Fibroblast of peridontal ligament (primary cell): Measurements from ENCODE around the gene BRD3.

ENCODE experiments used
- DNase-seq: peaks from one replicate; pipeline ENCODE4 v3.0.0-alpha.2; 2010; ENCODE audit errors: extremely low read depth

BRD3 gene

DNA sequence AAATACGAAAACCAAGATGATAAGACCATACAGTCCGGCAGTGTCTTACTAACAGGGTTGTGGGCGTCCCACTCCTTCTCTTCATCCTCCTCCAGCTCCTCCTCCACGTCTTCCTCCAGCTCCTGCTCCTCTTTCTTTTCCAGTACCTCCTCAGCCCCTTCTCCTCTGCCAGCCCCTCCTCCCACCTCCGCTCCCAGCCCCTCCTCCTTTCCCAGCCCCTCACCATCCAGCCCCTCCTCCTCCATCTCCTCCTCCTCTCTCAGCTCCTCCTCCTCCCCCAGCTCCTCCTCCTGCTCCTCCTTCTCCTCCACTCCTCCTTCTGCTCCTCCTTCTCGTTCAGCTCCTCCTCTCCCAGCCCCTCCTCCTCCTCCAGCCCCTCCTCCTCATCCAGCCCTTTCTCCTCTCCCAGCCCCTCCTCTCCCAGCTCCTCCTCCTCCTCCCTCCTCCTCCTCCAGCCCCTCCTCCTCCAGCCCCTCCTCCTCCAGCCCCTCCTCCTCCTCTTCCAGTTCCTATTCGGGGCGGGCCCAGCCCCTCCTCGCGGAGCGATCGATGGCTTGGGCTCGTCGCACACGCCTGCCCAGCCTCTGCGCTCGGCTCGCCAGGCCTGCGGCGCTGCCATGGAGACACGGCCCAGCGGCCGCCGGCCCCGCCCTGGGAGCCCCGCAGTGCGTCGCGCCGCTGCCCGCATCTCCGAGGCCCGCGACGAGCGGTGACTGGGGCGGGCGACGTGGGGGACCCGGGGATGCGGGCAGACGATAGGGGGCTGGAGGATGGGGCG is 42.8 kb downstream of the BRD3 start, which contains the start of gene BRD3OS:
Gene BRD3OS (plus strand): TSS at position 654 of the 778 bp plus-strand sequence. CDS start 1,267 bp downstream, outside the sequence.
- peak; percentile 100 for DNase-seq

DNA sequence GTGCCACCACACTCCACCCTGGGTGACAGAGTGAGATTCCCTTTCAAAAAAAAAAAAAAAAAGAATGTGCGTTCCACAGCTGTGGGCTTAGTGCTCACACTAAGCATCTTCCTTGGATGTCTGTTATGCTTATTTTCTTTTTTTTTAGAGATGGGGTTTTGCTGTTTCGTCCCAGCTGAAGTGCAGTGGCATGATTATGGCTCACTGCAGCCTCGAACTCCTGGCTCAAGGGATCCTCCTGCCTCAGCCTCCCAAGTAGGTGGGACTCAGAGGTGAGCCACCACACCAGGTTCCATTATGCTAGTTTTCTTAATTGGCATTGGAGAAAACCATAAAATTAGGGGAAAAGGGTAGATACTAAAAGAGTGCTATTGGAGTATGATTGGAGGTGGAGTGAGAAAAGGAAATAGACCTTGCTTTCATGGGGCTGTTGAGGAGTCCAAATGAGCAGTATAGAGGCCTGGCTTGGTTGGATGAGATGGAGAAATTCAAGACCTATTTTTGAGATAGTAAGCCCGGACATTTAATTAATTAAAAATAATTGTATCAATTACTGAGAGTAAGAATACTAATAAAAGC is 43.5 kb downstream of the BRD3 start:
- no peak for DNase-seq

DNA sequence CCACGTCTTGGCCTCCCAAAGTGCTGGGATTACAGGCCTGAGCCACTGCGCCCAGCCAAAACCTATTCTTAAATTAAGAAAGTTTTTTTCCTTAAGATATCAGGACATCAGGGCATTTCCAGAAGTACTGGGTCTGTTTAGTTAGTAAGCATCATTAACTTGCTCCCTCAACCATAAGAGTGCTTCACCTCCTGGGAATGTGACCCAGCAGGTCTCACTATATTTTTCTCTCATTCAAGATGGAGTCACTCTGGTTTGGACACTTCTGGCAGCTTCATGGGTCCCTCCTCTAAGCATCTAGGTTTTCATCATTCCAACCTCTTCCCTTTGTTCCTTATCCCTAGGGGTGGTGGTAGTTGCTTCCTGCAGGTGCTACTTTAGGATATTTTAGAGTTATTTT is 52.9 kb downstream of the BRD3 start:
- DNase-seq: no peak

DNA sequence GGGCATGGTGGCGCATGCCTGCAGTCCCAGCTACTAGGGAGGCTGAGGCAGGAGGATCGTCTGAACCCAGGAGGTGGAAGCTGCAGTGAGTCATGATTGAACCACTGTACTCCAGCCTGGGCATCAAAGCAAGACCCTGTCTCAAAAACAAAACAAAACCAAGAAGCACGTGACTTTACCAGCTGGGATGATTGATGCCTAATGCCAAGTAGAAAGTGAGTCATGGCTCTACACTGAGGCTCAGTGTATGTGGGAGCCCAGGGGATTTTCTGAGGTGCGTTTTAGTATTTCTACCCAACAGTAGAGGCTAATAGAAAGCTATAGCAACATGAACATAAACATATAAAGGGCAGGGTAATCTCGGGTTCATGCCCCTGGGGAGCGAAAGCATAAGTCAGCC is 56.4 kb downstream of the BRD3 start:
- DNase-seq: no peak

DNA sequence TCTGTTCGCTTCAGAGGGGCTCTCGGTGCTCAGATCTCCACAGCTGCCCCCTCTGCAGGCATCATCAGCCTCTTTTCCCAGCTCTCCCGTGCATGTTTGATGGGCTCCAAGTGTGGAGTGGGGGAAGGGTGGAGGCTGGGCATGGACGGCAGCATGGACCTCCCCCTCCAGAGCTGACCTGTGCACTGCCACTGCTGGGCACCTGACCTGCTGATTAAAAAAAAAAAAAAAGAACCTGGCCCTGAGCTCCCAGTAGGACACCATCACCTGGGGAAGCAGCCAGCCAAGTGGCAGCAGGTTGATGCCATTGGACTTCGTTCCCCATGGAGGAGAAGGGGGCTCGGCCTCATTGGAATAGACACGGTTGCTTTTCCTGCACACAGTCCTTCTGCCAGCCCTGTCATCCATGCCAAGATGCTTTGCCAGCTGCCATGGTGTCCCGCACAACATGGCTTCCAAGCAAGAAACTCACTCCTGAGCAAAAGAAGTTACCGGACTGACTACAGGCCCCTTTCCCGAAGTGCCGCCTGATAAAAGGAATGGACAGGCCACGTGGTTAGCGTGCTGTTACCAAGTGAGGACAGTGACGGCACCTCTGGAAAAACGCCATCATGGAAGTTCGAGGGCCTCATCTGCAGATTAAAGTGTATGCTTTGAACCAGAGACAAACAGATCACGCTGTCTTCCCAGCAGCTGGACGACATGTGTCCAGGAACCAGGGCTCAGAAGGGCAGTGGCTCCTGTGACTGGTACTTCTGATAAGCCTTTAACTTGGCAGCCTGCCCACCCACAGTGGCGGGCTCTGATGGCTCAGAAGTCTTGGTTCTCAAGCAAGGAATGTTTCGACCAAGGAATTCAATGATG is 57.3 kb downstream of the BRD3 start:
- DNase-seq: no peak

DNA sequence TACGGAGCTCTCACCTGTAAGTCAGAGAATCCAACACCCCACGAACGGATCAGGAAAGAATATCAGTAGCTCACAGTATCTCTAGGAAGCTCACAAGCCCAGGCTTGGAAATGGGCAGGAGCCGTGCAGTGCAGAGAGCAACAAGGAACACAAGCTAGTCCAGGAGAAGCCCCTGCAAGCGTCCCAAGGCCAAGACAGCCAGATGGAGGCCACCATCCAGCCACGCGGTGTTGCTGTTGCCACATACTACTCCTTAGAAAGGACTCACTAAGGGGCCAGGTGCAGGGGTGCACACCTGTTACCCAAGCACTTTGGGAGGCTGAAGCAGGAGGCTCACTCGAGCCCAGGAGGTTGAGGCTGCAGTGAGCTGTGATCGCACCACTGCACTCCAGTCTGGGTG is 60.3 kb downstream of the BRD3 start:
- no peak for DNase-seq

DNA sequence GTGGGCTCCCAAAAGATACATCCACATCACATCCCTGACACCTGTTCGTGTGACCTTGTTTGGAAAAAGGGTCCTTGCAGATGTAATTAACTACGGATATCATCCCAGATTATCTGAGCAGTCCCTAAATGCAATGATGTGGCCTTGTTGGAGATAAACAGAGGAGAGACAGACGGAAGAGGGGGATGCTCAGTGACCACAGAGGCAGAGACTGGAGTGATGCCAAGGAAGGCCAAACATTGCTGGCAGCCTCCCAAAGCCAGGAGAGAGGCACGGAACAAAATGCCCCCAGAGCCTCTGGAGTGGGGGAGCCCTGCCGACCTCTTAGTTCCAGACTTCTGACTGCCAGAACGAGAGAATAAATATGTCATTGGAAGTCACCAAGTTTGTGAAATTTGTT is 60.7 kb downstream of the BRD3 start:
- DNase-seq: no peak

DNA sequence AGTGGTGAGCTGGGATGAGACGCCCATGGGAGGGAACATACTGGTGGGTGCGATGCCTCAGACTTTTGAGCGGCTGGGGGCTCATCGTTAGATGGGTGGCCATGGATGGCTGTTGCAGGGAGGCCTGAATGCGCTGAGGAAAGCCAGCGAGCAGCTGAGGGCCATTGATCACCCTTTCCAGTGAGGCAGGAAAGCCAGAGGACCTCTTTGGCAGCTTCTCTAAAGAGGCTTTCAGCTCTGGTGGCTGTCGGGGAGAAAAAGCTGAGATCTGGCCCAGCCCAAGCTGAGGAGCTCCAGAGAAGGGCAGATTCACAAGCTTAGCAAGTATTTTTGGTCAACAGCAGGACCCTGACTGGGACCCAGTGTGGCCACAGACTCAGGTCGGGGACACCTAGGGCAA is 62.4 kb downstream of the BRD3 start:
- no peak for DNase-seq

DNA sequence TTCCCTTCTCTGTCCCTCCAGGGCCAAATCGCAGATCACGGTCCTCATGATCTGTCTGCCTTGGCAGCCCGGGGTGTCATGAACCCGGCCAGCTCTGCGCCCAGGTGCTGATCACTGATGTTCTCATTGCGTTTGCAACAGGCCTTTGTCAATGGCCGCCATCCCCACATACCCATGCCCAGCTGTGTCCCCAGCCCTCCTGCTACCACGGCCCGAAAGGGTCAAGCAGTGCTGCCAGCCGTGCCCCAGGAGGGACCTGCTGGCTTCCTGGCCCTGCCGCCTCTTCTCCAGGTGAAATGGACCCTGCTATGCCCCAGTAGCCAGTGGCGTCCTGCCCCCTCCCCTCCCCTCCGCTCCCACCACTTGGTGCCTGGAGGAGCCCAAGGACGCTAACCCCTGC is 62.9 kb downstream of the BRD3 start:
- DNase-seq: no peak

DNA sequence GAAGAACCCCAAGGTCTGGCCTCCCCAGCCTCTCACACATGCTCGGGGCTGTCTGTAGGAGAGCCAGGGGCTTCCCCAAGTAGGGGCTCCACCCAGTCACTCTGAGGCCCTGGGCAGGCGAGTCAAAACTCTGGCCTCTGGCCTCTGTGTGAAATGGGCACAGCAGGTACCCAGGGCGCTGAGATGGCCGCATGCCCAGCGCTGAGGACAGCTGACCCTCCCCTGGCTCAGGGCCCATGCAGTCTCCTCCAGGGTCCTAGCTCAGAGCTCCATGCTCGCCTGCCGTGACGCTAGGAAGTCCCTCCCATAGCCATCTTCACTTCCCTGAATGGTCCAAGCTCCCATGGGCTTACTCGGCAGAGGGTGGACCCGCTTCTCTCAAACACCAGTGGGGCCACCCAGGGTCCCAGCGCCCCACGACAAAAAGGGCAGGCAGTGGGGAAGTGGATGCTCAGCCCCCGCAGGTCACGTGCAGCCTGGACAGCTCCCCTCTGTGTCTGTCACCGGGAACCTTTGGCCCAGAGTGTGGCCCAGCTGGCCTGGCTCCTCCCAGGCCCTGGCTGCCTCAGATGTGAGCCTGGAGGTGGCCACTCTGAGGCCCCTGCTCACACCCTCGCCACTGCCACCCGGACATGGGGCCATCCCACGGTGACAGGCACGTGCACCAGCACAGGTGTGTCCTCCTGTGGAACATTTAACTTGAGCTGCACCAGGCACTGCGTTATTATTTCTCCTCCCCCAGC is 63.5 kb downstream of the BRD3 start:
- DNase-seq: no peak

DNA sequence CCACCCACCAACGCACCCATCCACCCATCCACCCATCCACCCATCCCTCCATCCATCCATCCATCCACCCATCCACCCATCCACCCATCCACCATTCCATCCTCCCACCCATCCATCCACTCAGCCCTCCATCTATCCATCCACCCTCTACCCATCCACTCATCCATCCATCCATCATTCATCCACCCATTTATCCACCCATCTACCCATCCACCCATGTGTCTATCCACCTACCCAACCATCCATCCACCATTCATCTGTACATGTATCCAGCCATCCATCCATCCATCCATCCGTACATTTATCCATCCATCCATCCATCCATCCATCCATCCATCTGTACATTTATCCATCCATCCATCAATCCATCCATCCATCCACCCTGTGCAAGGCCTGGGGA is 64.6 kb downstream of the BRD3 start:
- DNase-seq: no peak

DNA sequence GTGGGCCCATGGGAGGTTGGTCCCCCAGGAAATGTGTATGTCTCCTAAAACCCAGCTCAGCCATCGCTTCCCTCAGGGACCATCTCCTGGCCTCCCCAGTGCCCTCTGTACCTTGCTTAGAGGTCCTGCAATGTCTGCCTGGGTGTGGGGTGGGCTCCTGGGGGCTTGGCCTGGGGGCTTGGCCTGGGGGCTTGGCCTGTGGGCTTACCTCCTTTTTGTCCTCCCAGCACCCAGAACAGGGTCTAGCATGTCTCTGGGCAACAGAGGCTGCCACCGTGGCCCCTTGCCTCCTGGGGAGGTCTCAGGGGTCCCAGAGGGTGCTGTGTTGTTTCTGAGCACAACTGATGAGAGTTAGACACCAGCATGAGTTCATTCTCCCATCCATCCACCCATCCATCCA is 65.0 kb downstream of the BRD3 start:
- no peak for DNase-seq

DNA sequence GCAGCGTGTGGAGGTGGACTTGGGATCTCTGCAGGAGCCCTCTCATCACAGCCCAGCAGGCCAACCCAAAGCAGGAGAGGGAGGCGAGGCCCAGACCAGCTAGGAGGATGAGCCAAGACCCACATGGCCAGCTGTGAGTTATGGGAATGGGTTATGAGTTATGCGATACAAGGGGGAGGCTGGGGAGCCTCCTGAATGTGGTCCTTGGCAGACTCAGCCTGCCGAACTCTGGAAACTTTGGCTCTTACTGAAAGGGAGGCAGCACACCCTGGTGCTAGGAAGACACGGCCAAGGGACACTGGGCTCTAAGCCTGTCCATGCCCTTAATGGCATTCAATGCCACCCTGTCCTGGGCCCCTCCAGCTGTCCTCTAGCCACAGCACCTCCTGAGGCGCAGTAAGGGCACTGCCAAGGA is 68.0 kb downstream of the BRD3 start:
- DNase-seq: no peak

DNA sequence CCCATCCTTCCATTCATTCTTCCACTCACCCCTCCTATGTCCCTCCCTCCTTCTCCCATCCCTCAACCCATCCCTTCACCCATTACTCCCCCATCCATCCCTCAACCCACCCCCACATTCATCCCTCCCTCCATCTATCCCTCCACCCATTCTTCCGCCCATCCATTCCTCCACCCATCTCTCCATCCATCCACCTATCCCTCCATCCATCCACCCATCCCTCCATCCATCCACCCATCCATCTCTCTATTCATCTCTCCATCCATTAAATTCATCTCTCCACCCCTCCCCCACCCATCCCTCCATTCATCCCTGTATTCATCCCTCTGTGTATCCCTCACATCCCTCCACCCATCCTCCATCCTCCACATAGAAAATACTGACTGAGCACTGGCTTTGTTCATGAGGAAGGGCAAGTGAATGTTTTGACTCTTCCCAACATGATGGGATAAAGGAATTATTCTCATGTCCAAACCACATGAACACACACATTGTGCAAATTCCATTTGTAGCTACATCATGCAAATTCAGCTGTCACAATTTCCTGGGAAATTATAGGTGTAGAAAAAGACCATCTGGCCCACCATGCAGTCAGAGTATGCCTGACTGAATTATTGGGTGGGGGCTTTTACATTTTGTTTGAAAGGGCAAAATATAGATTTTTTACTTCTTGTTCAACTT is 68.8 kb downstream of the BRD3 start:
- peak; percentile 29 for DNase-seq

DNA sequence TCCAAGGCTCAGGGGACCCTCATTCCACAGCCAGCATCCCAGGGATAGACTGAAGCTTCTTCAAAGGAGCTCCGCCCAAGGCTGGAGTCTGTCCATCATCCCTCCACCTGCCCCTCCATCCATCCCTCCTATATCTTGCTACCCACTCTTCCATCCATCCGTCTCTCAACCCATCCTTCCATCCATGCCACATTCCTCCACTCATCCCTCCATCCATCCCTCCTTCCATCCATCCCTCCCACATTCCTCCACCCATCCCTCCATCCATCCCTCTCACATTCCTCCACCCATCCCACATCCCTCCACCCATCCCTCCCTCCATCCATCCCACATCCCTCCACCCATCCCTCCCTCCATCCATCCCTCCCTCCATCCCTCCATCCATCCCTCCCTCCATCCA is 70.2 kb downstream of the BRD3 start:
- DNase-seq: no peak

DNA sequence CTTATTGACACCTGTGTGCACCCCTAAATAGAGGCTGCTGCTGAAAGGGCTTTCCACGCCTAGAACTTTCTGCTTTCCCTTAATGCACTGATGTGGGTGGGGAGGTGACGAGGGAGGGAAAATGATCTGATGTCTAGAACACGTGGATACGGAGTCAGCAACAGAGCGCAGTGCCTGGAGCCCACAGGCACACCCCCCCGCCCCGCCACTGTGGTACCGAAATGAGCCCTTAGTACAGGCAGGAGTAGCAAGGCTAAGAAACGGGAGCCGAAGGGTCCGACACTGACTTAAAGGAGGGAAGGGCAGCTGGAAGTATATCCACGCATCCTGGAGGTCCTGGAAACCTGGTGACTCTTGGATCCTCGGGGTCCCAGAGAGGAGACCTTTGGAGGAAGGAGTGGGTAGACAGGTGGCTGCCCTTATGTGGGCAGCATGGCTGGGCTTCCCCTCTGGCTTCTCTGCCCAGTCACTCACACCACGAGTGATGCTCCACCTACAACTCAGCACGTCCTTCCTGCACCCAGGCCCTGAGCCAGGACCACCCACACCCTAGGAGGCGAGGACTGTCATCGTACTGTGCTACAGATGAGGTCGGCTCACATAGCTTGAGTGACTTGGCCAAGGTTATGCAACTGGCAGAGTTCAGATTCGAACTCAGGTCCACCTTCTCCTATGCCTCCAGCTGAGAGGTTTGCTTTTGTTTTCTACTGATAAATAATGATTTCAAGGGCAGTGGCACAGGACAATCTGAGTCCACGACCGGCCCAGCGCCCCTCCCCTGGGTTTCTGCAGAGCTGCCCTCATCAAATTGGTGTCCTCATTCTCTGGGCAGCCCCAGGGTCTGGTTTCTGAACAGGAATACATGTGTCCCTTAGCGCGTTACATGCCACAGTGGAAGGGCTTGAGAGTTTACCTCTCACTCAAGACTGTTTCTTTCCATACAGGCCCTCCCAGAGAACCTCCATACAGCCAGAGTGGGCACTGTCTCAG is 71.0 kb downstream of the BRD3 start:
- DNase-seq: no peak

DNA sequence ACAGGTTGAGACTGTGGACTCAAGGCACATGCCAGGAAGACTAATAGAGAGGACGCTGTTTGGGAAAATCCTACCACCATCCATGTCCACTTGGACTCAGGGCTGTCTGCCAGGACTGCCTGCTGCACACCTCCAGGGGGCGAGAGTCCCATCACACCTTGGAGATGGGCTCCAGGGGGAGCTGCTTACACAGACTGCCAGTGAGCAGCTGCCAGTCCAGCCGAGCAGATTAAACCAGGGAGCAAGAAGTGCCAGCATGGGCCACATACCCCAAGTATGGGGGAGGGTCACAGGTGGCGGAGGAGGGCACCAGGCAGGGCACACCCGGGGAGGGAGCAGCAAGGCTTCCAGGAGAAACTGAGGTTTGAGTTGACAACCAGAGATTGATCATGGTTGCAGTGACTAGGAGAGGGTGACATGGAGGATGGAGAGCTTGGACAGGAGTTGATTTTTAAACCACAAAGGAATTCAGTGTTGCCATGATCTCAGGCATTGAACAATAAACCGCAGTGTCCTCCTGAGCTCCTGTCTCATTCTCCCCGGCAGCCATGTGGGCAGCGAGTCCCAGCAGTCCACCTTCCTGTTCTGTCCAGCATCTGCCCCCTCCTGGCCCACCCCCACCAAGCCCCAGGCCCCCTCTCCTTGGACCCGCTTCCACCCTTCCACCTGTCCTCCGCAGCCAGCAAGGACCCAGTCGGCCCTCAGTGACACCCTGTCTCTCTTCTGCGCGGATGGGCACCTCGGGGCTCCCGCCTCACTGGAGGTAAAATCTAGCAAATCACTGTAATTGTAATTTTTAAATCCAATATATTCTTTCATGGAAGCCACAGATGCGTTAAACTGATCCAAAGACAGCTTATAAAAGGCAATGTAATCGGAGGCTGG is 72.6 kb downstream of the BRD3 start:
- DNase-seq: peak; percentile 13

DNA sequence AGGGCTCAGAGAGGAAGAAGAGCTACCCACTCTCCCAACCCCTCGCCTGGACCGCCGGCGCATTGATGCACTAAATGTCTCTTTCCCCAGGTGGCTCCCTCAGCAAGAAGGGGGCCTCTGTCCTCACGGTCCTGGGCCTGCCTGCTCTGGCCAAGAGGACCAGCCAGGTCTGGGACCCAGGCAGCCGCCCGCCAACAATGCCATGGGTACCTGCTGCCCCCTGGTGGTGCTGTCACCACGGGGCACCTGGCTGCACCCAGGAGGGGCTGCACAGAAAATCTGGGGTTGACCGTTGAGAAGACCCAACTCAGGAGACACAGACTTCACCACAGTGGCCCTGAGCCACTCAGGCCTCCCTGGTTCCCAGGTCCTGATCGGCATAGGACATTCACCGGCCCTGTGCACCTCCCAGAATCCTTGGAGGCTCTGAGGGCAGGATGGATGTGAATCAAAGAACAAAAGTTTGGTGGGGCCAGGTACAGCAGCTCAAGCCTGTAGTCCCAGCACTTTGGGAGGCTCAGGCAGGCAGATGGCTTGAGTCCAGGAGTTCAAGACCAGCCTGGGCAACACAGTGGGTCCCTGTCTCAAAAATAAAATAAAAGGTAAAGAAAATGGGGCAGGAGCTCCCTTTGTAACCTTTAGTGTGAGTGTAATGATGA is 73.3 kb downstream of the BRD3 start:
- peak; percentile 54 for DNase-seq
